Mucosa of stomach (tissue), 1 donor: ENCODE results near the gene HOXB4.

Experiments
- H3K27me3 ChIP-seq: one replicate; pipeline ENCODE4 v1.7.0; 2013; ENCODE audit warnings: mild to moderate bottlenecking, low read length; ENCODE audit not compliant: control insufficient read depth, insufficient read depth
- H3K36me3 ChIP-seq: one replicate; pipeline ENCODE4 v1.7.0; 2013; ENCODE audit warnings: low read length; ENCODE audit not compliant: control insufficient read depth, insufficient read depth
- H3K4me1 ChIP-seq: one replicate; pipeline ENCODE4 v1.7.0; 2013; ENCODE audit warnings: mild to moderate bottlenecking, low read length; ENCODE audit not compliant: control insufficient read depth, insufficient read depth
- H3K4me3 ChIP-seq: one replicate; pipeline ENCODE4 v1.7.0; 2013; ENCODE audit warnings: low read length
- H3K9ac ChIP-seq: one replicate; pipeline ENCODE4 v1.7.0; 2013; ENCODE audit warnings: mild to moderate bottlenecking, low read length, moderate library complexity
- H3K9me3 ChIP-seq: one replicate; pipeline ENCODE4 v1.7.0; 2013; ENCODE audit warnings: mild to moderate bottlenecking, low read length, moderate library complexity; ENCODE audit not compliant: control insufficient read depth
- donor health status: Pancreatic carcinoma.

Gene HOXB4

GRCh38 chr17:48559840-48560817 lies 18.0 kb downstream of the HOXB4 start:
- H3K9ac ChIP-seq = no peak overlapping the region
- H3K4me1 ChIP-seq = peaks cover 34% of the 10 kb centered on the region
- H3K9me3 ChIP-seq = no peaks in the 10 kb centered on the region
- no peak overlapping the region for H3K4me3 ChIP-seq
- H3K36me3 ChIP-seq = no peaks in the 10 kb centered on the region
- H3K27me3 ChIP-seq = peaks cover 90% of the 10 kb centered on the region

GRCh38 chr17:48559122-48559839 lies 18.9 kb downstream of the HOXB4 start:
- no peak overlapping the region for H3K9ac ChIP-seq
- H3K27me3 ChIP-seq = peaks cover 90% of the 10 kb centered on the region
- H3K36me3 ChIP-seq = no peaks in the 10 kb centered on the region
- H3K4me3 ChIP-seq = no peak overlapping the region
- no peaks in the 10 kb centered on the region for H3K9me3 ChIP-seq
- H3K4me1 ChIP-seq = peaks cover 37% of the 10 kb centered on the region

GRCh38 chr17:48558831-48559121 lies 19.4 kb downstream of the HOXB4 start:
- H3K4me1 ChIP-seq = peaks cover 37% of the 10 kb centered on the region
- H3K4me3 ChIP-seq = no peak overlapping the region
- H3K27me3 ChIP-seq = peaks cover 93% of the 10 kb centered on the region
- H3K9ac ChIP-seq = no peak overlapping the region
- no peaks in the 10 kb centered on the region for H3K9me3 ChIP-seq
- no peaks in the 10 kb centered on the region for H3K36me3 ChIP-seq

- no peaks in the 10 kb centered on the region for H3K9me3 ChIP-seq
- peaks cover 37% of the 10 kb centered on the region for H3K4me1 ChIP-seq
- H3K9ac ChIP-seq = no peak overlapping the region
- no peak overlapping the region for H3K4me3 ChIP-seq
- no peaks in the 10 kb centered on the region for H3K36me3 ChIP-seq
- peaks cover 93% of the 10 kb centered on the region for H3K27me3 ChIP-seq
These were observed 19.9 kb downstream of the HOXB4 start for GRCh38 chr17:48558057-48558830.

- H3K4me1 ChIP-seq = peaks cover 34% of the 10 kb centered on the region
- H3K9ac ChIP-seq = no peak overlapping the region
- peaks cover 94% of the 10 kb centered on the region for H3K27me3 ChIP-seq
- no peaks in the 10 kb centered on the region for H3K9me3 ChIP-seq
- H3K36me3 ChIP-seq = no peaks in the 10 kb centered on the region
- H3K4me3 ChIP-seq = no peak overlapping the region
These were observed 21.4 kb downstream of the HOXB4 start for GRCh38 chr17:48556576-48557401.

GRCh38 chr17:48556229-48556575 lies 21.9 kb downstream of the HOXB4 start:
- Histone ChIP-seq H3K36me3 (no peaks in the 10 kb centered on the region), H3K9ac (no peak overlapping the region), H3K9me3 (no peaks in the 10 kb centered on the region), H3K27me3 (peaks cover 94% of the 10 kb centered on the region), H3K4me1 (peaks cover 28% of the 10 kb centered on the region), H3K4me3 (no peak overlapping the region)

GRCh38 chr17:48555258-48556228 lies 22.6 kb downstream of the HOXB4 start:
- H3K27me3 ChIP-seq = peaks cover 95% of the 10 kb centered on the region
- H3K4me3 ChIP-seq = no peak overlapping the region
- H3K4me1 ChIP-seq = peaks cover 21% of the 10 kb centered on the region
- H3K9ac ChIP-seq = peak overlapping the region; percentile 55
- no peaks in the 10 kb centered on the region for H3K36me3 ChIP-seq
- H3K9me3 ChIP-seq = no peaks in the 10 kb centered on the region

- Histone ChIP-seq H3K4me3 (no peak overlapping the region), H3K4me1 (peaks cover 18% of the 10 kb centered on the region), H3K9ac (peak overlapping the region; percentile 55), H3K36me3 (no peaks in the 10 kb centered on the region), H3K9me3 (no peaks in the 10 kb centered on the region), H3K27me3 (peaks cover 95% of the 10 kb centered on the region)
These were observed 23.5 kb downstream of the HOXB4 start for GRCh38 chr17:48554412-48555257.

GRCh38 chr17:48553826-48554225 lies 24.3 kb downstream of the HOXB4 start:
- H3K4me1 ChIP-seq = peaks cover 18% of the 10 kb centered on the region
- H3K9me3 ChIP-seq = no peaks in the 10 kb centered on the region
- no peaks in the 10 kb centered on the region for H3K36me3 ChIP-seq
- H3K27me3 ChIP-seq = peaks cover 89% of the 10 kb centered on the region
- H3K9ac ChIP-seq = no peak overlapping the region
- no peak overlapping the region for H3K4me3 ChIP-seq

GRCh38 chr17:48553190-48553547 lies 25.0 kb downstream of the HOXB4 start:
- Histone ChIP-seq H3K4me3 (no peak overlapping the region), H3K27me3 (peaks cover 88% of the 10 kb centered on the region), H3K9ac (peak overlapping the region; percentile 1), H3K9me3 (no peaks in the 10 kb centered on the region), H3K4me1 (peaks cover 18% of the 10 kb centered on the region), H3K36me3 (no peaks in the 10 kb centered on the region)
